Caco-2 (cell line): Measurements from ENCODE around the gene SNX27. TPM values are rescaled to one million over a fixed set of nuclear protein-coding genes. Genes with fewer than 3 reads are reported as not detected.

ENCODE experiments used
- BruUV-seq: library from RNA; stranded (reverse); fragments of 400-500 nt; replicated peaks from 2 replicates; lab custom pipeline; 2021; lab: Mats Ljungman, UMichigan
- CTCF ChIA-PET: fragments of 300-600 bp; sonication (Branson Sonifier 250); formaldehyde crosslinking; loops from one replicate; lab custom pipeline; 2022; ENCODE audit warnings: antibody characterized with exemption; lab: Charles Lee
- POLR2A ChIA-PET: fragments of 300-600 bp; sonication (Branson Sonifier 250); formaldehyde crosslinking; loops from one replicate; lab custom pipeline; 2022; ENCODE audit warnings: antibody characterized with exemption; lab: Charles Lee
- DNase-seq, 2 experiments: peaks; one replicate each; pipeline versions ENCODE4 v3.0.0 to v3.0.0-alpha.2; 2020 to 2022
- H3K27me3 ChIP-seq: replicated peaks from 2 replicates; pipeline ENCODE4 v1.6.0; 2011; ENCODE audit warnings: low read length; ENCODE audit not compliant: control insufficient read depth, insufficient read depth
- H3K36me3 ChIP-seq: 2 replicates; pipeline ENCODE4 v1.5.1; 2011; ENCODE audit warnings: low read length; ENCODE audit not compliant: control insufficient read depth, insufficient read depth
- H3K4me1 ChIP-seq: fragments of 250-450 bp; sonication (Bioruptor Pico); 2 replicates; pipeline ENCODE4 v1.5.1; 2020; ENCODE audit warnings: mild to moderate bottlenecking
- H3K4me3 ChIP-seq: 2 replicates; pipeline ENCODE4 v1.5.1; 2011; ENCODE audit warnings: low read depth, mild to moderate bottlenecking, control low read depth, low read length
- H3K9me3 ChIP-seq: fragments of 250-450 bp; sonication (Bioruptor Pico); 2 replicates; pipeline ENCODE4 v1.5.1; 2020; ENCODE audit warnings: mild to moderate bottlenecking, moderate library complexity
- H3K27ac Mint-ChIP-seq: one replicate; pipeline ENCODE4 v1.8.0; 2022; ENCODE audit warnings: mixed read lengths; ENCODE audit not compliant: unreplicated experiment
- H3K27me3 Mint-ChIP-seq: one replicate; pipeline ENCODE4 v1.8.0; 2022; ENCODE audit warnings: mixed read lengths; ENCODE audit not compliant: insufficient read depth, unreplicated experiment
- H3K36me3 Mint-ChIP-seq: one replicate; pipeline ENCODE4 v1.8.0; 2022; ENCODE audit warnings: mild to moderate bottlenecking, mixed read lengths; ENCODE audit not compliant: insufficient read depth, unreplicated experiment
- H3K4me1 Mint-ChIP-seq: one replicate; pipeline ENCODE4 v1.8.0; 2022; ENCODE audit warnings: low read depth, mixed read lengths; ENCODE audit not compliant: unreplicated experiment
- H3K4me3 Mint-ChIP-seq: one replicate; pipeline ENCODE4 v1.8.0; 2022; ENCODE audit warnings: mild to moderate bottlenecking, moderate library complexity, mixed read lengths; ENCODE audit not compliant: unreplicated experiment
- H3K9me3 Mint-ChIP-seq: one replicate; pipeline ENCODE4 v1.8.0; 2022; ENCODE audit warnings: mixed read lengths; ENCODE audit not compliant: unreplicated experiment
- intact Hi-C: fragments of 100-400 bp; cut with micrococcal nuclease; formaldehyde crosslinking; loops from one replicate; pipeline ENCODE4 v1.10.0; 2022; ENCODE audit not compliant: unreplicated experiment
- total RNA-seq: library from RNA; stranded (reverse); gene quantifications from 2 replicates; pipeline ENCODE4 v1.2.3, GENCODE V29; 2022
- TF ChIP-seq, protein P1 (sequence below), 2 experiments: fragments of 200-600 bp in 1 of 2; IDR thresholded peaks; 1 replicate in 1 of 2; 2 replicates in 1 of 2; pipeline versions ENCODE4 v1.5.1 to v1.8.0; 2011 to 2022; ENCODE audit warnings: antibody characterized with exemption in 1 of 2, control low read depth in 1 of 2, inconsistent platforms in 1 of 2, low read depth in 1 of 2, low read length in 1 of 2, mild to moderate bottlenecking in 1 of 2, moderate library complexity in 1 of 2; ENCODE audit not compliant: insufficient read depth in 1 of 2, severe bottlenecking in 1 of 2, unreplicated experiment in 1 of 2

Gene SNX27
- total RNA-seq, 1 experiment from 2014 or later = 47.2 TPM

DNA sequence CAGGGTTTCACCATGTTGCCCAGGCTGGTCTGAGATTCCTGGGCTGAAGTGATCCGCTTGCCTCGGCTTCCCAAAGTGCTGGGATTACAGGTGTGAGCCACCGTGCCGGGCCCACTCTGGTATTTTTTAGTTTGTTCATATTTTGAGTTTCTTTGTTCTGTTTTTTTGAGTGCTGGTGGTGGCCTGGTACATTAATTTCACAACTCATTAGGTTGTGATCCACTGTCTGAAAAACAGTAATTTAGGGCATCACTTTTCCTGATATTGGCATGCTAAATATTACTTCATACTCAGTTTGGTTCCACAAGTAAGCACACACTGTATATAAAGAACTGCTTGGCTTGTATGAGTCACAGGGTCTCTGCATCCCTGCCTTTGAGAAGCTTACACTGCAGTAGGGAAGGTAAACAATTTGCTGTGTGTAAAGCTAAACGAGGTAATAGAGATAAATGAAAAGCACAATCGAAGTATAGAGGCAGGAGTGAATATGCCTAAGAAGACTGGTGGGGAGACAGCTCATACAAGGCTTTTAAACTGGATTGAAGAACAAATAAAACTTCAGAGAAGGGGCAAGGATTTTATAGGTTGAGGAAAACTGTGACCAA, 7.7 kb downstream of the SNX27 start:
- Mint-ChIP-seq H3K4me3 (no peak overlapping the region), H3K27me3 (no peaks in the 10 kb centered on the region), H3K36me3 (peaks cover 8% of the 10 kb centered on the region), H3K9me3 (no peaks in the 10 kb centered on the region), H3K27ac (peak overlapping the region; percentile 11), H3K4me1 (peaks cover 29% of the 10 kb centered on the region)
- CTCF ChIA-PET = interaction anchor here (1.0 to 2.0 kb wide), 2 partner anchors 26 to 110 kb away, joined by 3 to 6 read pairs; no protein-coding TSS in a partner anchor
- no peaks in the 10 kb centered on the region for H3K9me3 ChIP-seq
- TF ChIP-seq, protein P1, sequence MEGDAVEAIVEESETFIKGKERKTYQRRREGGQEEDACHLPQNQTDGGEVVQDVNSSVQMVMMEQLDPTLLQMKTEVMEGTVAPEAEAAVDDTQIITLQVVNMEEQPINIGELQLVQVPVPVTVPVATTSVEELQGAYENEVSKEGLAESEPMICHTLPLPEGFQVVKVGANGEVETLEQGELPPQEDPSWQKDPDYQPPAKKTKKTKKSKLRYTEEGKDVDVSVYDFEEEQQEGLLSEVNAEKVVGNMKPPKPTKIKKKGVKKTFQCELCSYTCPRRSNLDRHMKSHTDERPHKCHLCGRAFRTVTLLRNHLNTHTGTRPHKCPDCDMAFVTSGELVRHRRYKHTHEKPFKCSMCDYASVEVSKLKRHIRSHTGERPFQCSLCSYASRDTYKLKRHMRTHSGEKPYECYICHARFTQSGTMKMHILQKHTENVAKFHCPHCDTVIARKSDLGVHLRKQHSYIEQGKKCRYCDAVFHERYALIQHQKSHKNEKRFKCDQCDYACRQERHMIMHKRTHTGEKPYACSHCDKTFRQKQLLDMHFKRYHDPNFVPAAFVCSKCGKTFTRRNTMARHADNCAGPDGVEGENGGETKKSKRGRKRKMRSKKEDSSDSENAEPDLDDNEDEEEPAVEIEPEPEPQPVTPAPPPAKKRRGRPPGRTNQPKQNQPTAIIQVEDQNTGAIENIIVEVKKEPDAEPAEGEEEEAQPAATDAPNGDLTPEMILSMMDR (IDR thresholded peaks at IDR 0.05; ENCODE audit: insufficient read depth in 1 of 2, low read depth in 1 of 2, low read length in 1 of 2, severe bottlenecking in 1 of 2, unreplicated experiment in 1 of 2) = no peak
- no peaks in the 10 kb centered on the region for H3K27me3 ChIP-seq
- H3K4me1 ChIP-seq = peaks cover 24% of the 10 kb centered on the region
- H3K4me3 ChIP-seq = no peak overlapping the region
- H3K36me3 ChIP-seq = no peaks in the 10 kb centered on the region; the same call in 1 of the 2 replicates
- intact Hi-C loops = no loop called here
- no peak for DNase-seq
- no TSS peak for BruUV-seq
- POLR2A ChIA-PET = interaction anchor here (1.1 kb wide), 1 partner anchor 8 kb away, joined by 5 read pairs; the partner anchor contains the start of gene SNX27

DNA sequence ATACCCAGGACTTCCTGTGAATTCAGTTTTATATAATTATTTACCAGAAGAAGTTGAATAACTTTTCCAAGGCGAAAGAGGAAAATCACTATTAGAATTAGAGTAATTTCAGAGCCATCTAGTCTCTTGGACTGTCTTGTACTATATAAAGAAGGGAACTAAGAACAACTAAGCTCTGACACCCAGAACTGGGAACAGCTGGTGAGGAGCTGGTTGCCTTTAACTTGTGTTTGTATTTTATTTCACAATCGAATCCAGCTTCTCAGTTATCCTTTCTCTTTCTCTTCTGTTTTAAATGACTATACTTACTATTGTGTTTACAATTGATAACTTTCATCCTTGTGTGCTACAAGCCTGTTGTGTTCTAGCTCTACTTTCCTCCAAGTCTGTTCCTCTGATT, 8.4 kb downstream of the SNX27 start:
- no peak overlapping the region for H3K4me3 ChIP-seq
- Mint-ChIP-seq H3K27me3 (no peaks in the 10 kb centered on the region), H3K4me3 (no peak overlapping the region), H3K9me3 (no peaks in the 10 kb centered on the region), H3K27ac (no peak overlapping the region), H3K4me1 (peaks cover 26% of the 10 kb centered on the region), H3K36me3 (peaks cover 8% of the 10 kb centered on the region)
- H3K4me1 ChIP-seq = peaks cover 24% of the 10 kb centered on the region
- CTCF ChIA-PET = interaction anchor here (0.8 to 2.0 kb wide), 3 partner anchors 27 to 114 kb away, joined by 3 to 6 read pairs (median 3); no protein-coding TSS in a partner anchor
- BruUV-seq = no TSS peak
- POLR2A ChIA-PET = interaction anchor here (0.6 to 1.1 kb wide), 3 partner anchors 8 to 71 kb away, joined by 3 to 5 read pairs (median 3); partner anchors contain the start of gene SNX27
- intact Hi-C loops = no loop called here
- H3K27me3 ChIP-seq = no peaks in the 10 kb centered on the region
- H3K9me3 ChIP-seq = no peaks in the 10 kb centered on the region
- TF ChIP-seq, protein P1 (IDR thresholded peaks at IDR 0.05; ENCODE audit: insufficient read depth in 1 of 2, low read depth in 1 of 2, low read length in 1 of 2, severe bottlenecking in 1 of 2, unreplicated experiment in 1 of 2) = no peak
- DNase-seq = no peak
- no peaks in the 10 kb centered on the region; the same call in 1 of the 2 replicates for H3K36me3 ChIP-seq

GRCh38 chr1:151621351-151621750, 9.5 kb downstream of the SNX27 start:
- TF ChIP-seq, protein P1 (IDR thresholded peaks at IDR 0.05; ENCODE audit: insufficient read depth in 1 of 2, low read depth in 1 of 2, low read length in 1 of 2, severe bottlenecking in 1 of 2, unreplicated experiment in 1 of 2) = no peak
- H3K27ac Mint-ChIP-seq = no peak overlapping the region
- intact Hi-C loops = no loop called here
- DNase-seq = no peak
- H3K36me3 ChIP-seq = no peaks in the 10 kb centered on the region; the same call in 1 of the 2 replicates
- no peaks in the 10 kb centered on the region for H3K9me3 Mint-ChIP-seq
- no peaks in the 10 kb centered on the region for H3K27me3 ChIP-seq
- H3K27me3 Mint-ChIP-seq = no peaks in the 10 kb centered on the region
- POLR2A ChIA-PET = interaction anchor here (0.6 kb wide), 2 partner anchors 9 to 1167 kb away, joined by 3 to 8 read pairs; no protein-coding TSS in a partner anchor
- H3K4me1 ChIP-seq = peaks cover 14% of the 10 kb centered on the region
- H3K4me3 Mint-ChIP-seq = no peak overlapping the region
- H3K4me3 ChIP-seq = no peak overlapping the region
- CTCF ChIA-PET = no interaction called here
- no TSS peak for BruUV-seq
- H3K36me3 Mint-ChIP-seq = peaks cover 6% of the 10 kb centered on the region
- no peaks in the 10 kb centered on the region for H3K9me3 ChIP-seq
- H3K4me1 Mint-ChIP-seq = peaks cover 15% of the 10 kb centered on the region
